K562 (cell line): ENCODE data around the gene GDNF. TPM values are rescaled to one million over a fixed set of nuclear protein-coding genes. Genes with fewer than 3 reads are reported as not detected.

ENCODE experiments used
- ATAC-seq: fragments of 200-7000 bp; cut with Tn5 transposase; 3 replicates; pipeline ENCODE4 v1.9.1; 2020; ENCODE audit warnings: moderate library complexity
- BruUV-seq: library from RNA; stranded (reverse); fragments of 400-500 nt; replicated peaks from 2 replicates; lab custom pipeline; 2021; lab: Mats Ljungman, UMichigan
- CTCF ChIA-PET: fragments of 300-600 bp; formaldehyde crosslinking; extraction: SDS; loops from one replicate; lab custom pipeline; 2021; ENCODE audit warnings: low intra/inter-chr PET ratio; lab: Yijun Ruan, JAX
- POLR2A ChIA-PET: fragments of 300-600, 350-650 bp; sonication (Branson Sonifier 250); formaldehyde crosslinking; extraction: SDS; loops from one replicate; lab custom pipeline; 2021; ENCODE audit warnings: antibody characterized with exemption, inconsistent platforms; lab: Yijun Ruan, JAX
- DNase-seq, 4 experiments: peaks; one replicate each; pipeline versions ENCODE4 v3.0.0 to v3.0.0-alpha.2; 2011 to 2018; ENCODE audit warnings: low spot score in 3 of 4, mixed read lengths in 3 of 4; ENCODE audit errors: extremely low read depth in 1 of 4
- FAIRE-seq: peaks from 2 replicates; lab custom pipeline; 2011; peaks lifted over from hg19 to GRCh38; lab: Jason Lieb, UNC
- H2AFZ ChIP-seq: 2 replicates; pipeline ENCODE4 v1.6.0; 2011; ENCODE audit warnings: low read depth, low read length, control low read depth, inconsistent platforms
- H3K27ac ChIP-seq: fragments of 200-600 bp; 3 replicates; pipeline ENCODE4 v1.8.0; 2011; ENCODE audit warnings: low read depth, mild to moderate bottlenecking, control low read depth, inconsistent platforms, low read length, moderate library complexity, mixed read lengths; ENCODE audit errors: extremely low read depth
- H3K27me3 ChIP-seq, 2 experiments: fragments of 300-600 bp in 1 of 2; 2 replicates in 1 of 2; 3 replicates in 1 of 2; pipeline versions ENCODE4 v1.6.0 to v1.8.0; 2011; ENCODE audit warnings: inconsistent platforms in 2 of 2, low read length in 2 of 2, mild to moderate bottlenecking in 1 of 2, mixed read lengths in 1 of 2, moderate library complexity in 1 of 2; ENCODE audit not compliant: control insufficient read depth in 2 of 2, insufficient read depth in 2 of 2
- H3K36me3 ChIP-seq: fragments of 300-600 bp; 3 replicates; pipeline ENCODE4 v1.8.0; 2011; ENCODE audit warnings: mild to moderate bottlenecking, low read length, inconsistent platforms; ENCODE audit not compliant: control insufficient read depth, insufficient read depth
- H3K4me1 ChIP-seq, 2 experiments: fragments of 200-600 bp in 1 of 2; replicated peaks in 1 of 2; 2 replicates in 1 of 2; 3 replicates in 1 of 2; pipeline versions ENCODE4 v1.5.1 to v1.8.0; 2011; ENCODE audit warnings: inconsistent platforms in 2 of 2, low read length in 2 of 2, mild to moderate bottlenecking in 1 of 2, mixed read lengths in 1 of 2, moderate library complexity in 1 of 2; ENCODE audit not compliant: control insufficient read depth in 2 of 2, insufficient read depth in 2 of 2
- H3K4me2 ChIP-seq: 2 replicates; pipeline ENCODE4 v1.6.1; 2011; ENCODE audit warnings: low read length, control low read depth, inconsistent platforms, mixed read lengths; ENCODE audit not compliant: insufficient read depth
- H3K4me3 ChIP-seq: fragments of 200-600 bp; sonication (generic), shearing (Covaris generic); 2 replicates; pipeline ENCODE4 v1.5.1; 2016; ENCODE audit warnings: control low read depth, inconsistent platforms
- H3K79me2 ChIP-seq: fragments of 200-600 bp; 3 replicates; pipeline ENCODE4 v1.8.0; 2011; ENCODE audit warnings: low read length, inconsistent platforms; ENCODE audit not compliant: control insufficient read depth, insufficient read depth
- H3K9ac ChIP-seq, 2 experiments: 2 replicates each; pipeline versions ENCODE4 v1.6.0 to v1.6.1; 2011; ENCODE audit warnings: low read depth in 2 of 2, low read length in 2 of 2, control low read depth in 1 of 2, inconsistent platforms in 1 of 2, mild to moderate bottlenecking in 1 of 2, mixed read lengths in 1 of 2; ENCODE audit not compliant: insufficient read depth in 1 of 2
- H3K9me1 ChIP-seq: one replicate; pipeline ENCODE4 v1.6.0; 2011; ENCODE audit warnings: inconsistent platforms, mild to moderate bottlenecking, low read length, moderate library complexity; ENCODE audit not compliant: control insufficient read depth, insufficient read depth
- H3K9me3 ChIP-seq: replicated peaks from 2 replicates; pipeline ENCODE4 v1.5.1; 2011; ENCODE audit warnings: low read depth, low read length, inconsistent platforms; ENCODE audit not compliant: control insufficient read depth, insufficient read depth
- H4K20me1 ChIP-seq: replicated peaks from 2 replicates; pipeline ENCODE4 v1.6.1; 2011; ENCODE audit warnings: low read length, inconsistent platforms, mixed read lengths; ENCODE audit not compliant: control insufficient read depth, insufficient read depth
- ARID3A ChIP-seq: IDR thresholded peaks from 2 replicates; pipeline ENCODE4 v1.6.1; 2012; ENCODE audit warnings: low read depth, low read length, improper control_type of control experiment, borderline replicate concordance
- CAMTA2 ChIP-seq: fragments of 250-450 bp; sonication (Bioruptor Pico); conservative IDR thresholded peaks from 2 replicates; pipeline ENCODE4 v1.5.1; 2022
- HBP1 ChIP-seq: fragments of 450-650 bp; formaldehyde crosslinking; IDR thresholded peaks from 2 replicates; pipeline ENCODE4 v1.4.0; 2022; ENCODE audit warnings: missing genetic modification characterization
- HDAC3 ChIP-seq: fragments of 450-650 bp; IDR thresholded peaks from 2 replicates; pipeline ENCODE4 v1.6.1; 2018; ENCODE audit warnings: borderline replicate concordance, mild to moderate bottlenecking, moderate library complexity; ENCODE audit not compliant: partially characterized antibody
- KLF6 ChIP-seq: fragments of 250-450 bp; sonication (Bioruptor Pico); IDR thresholded peaks from 2 replicates; pipeline ENCODE4 v1.4.0; 2020; ENCODE audit warnings: mild to moderate bottlenecking, moderate library complexity, borderline replicate concordance
- MCM3 ChIP-seq: fragments of 450-650 bp; IDR thresholded peaks from 2 replicates; pipeline ENCODE4 v1.6.1; 2016
- MECOM ChIP-seq: fragments of 250-450 bp; sonication (Bioruptor Pico); IDR thresholded peaks from 2 replicates; pipeline ENCODE4 v1.8.0; 2022; ENCODE audit warnings: inconsistent platforms
- MYNN ChIP-seq, 2 experiments: sonication (generic); formaldehyde crosslinking in 1 of 2; IDR thresholded peaks; 2 replicates each; pipeline versions ENCODE4 v1.5.0 to v1.6.1; 2016 to 2020; ENCODE audit warnings: antibody characterized with exemption in 1 of 2, missing genetic modification reagents in 1 of 2
- ZNF146 ChIP-seq: IDR thresholded peaks from one replicate; pipeline ENCODE4 v1.6.1; 2018; ENCODE audit warnings: missing compliant biosample characterization; ENCODE audit not compliant: unreplicated experiment
- WGBS: fragments of 100-300 bp; shearing (Covaris generic); methylation state at CpG from one replicate; pipeline ENCODE4 v1.1.6; 2016; ENCODE audit warnings: low coverage, mixed read lengths; ENCODE audit not compliant: insufficient coverage; ENCODE audit errors: missing lambda C conversion rate; 5-methylcytosine and 5-hydroxymethylcytosine counted together
- in situ Hi-C: fragments of 300-500 bp; cut with MboI; formaldehyde crosslinking; loops from 4 replicates; pipeline ENCODE4 v1.15.0; 2018; ENCODE audit warnings: inconsistent platforms, mixed read lengths
- intact Hi-C: fragments of 100-400 bp; cut with micrococcal nuclease; formaldehyde crosslinking; loops from 2 replicates; pipeline ENCODE4 v1.14.2; 2022
- polyA plus RNA-seq, 8 experiments: library from polyadenylated mRNA; depleted of rRNA in 4 of 8; stranded (reverse) in 5 of 8; unstranded in 3 of 8; fragments of >200 nt; fragmentation: Nextera tagmentation in 2 of 8; fragmentation: Illumina TruSeq in 1 of 8; extraction: Ambion mirVana in 2 of 8; extraction: Trizol in 1 of 8; gene quantifications; 2 replicates each; pipeline versions ENCODE4 v1.2.1 to v1.2.3, GENCODE V29; 2011 to 2014; ENCODE audit warnings: inconsistent platforms in 1 of 8, missing spikeins in 1 of 8
- total RNA-seq, 7 experiments: library from RNA; depleted of rRNA in 6 of 7; stranded (reverse); fragments of >200 nt in 6 of 7; fragmentation: Illumina TruSeq in 2 of 7; extraction: Trizol in 2 of 7; gene quantifications; 2 replicates each; pipeline versions ENCODE4 v1.2.1 to v1.2.3, GENCODE V29; 2011 to 2021; ENCODE audit warnings: low replicate concordance in 1 of 7
- TF ChIP-seq, protein P1 (sequence below): IDR thresholded peaks from 3 replicates; pipeline ENCODE4 v1.6.1; 2011; ENCODE audit warnings: borderline replicate concordance, mild to moderate bottlenecking, moderate library complexity; ENCODE audit not compliant: insufficient read length; ENCODE audit errors: extremely low read depth

GDNF gene
- total and polyA plus RNA-seq, 9 of the 15 experiments (the other 6 are each of a cell fraction or from before 2014, with no cell fraction given) = not detected

DNA sequence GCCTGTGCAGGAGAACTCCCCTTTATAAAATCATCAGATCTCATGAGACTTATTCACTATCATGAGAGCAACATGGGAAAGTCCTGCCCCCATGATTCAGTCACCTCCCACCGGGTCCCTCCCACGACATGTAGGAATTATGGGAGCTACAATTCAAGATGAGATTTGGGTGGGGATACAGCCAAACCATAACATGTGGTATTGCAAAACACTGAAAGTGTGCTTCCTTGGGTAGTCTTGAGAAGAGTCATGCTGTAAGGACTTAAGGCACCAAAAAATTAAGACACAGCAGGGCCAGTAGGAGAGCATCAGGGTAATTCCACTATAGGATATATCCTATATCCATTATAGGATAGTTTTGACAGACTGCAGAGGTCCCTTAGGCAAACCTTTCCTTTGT, 29.4 kb upstream of the GDNF start (continued):
- TF ChIP-seq, protein P1, sequence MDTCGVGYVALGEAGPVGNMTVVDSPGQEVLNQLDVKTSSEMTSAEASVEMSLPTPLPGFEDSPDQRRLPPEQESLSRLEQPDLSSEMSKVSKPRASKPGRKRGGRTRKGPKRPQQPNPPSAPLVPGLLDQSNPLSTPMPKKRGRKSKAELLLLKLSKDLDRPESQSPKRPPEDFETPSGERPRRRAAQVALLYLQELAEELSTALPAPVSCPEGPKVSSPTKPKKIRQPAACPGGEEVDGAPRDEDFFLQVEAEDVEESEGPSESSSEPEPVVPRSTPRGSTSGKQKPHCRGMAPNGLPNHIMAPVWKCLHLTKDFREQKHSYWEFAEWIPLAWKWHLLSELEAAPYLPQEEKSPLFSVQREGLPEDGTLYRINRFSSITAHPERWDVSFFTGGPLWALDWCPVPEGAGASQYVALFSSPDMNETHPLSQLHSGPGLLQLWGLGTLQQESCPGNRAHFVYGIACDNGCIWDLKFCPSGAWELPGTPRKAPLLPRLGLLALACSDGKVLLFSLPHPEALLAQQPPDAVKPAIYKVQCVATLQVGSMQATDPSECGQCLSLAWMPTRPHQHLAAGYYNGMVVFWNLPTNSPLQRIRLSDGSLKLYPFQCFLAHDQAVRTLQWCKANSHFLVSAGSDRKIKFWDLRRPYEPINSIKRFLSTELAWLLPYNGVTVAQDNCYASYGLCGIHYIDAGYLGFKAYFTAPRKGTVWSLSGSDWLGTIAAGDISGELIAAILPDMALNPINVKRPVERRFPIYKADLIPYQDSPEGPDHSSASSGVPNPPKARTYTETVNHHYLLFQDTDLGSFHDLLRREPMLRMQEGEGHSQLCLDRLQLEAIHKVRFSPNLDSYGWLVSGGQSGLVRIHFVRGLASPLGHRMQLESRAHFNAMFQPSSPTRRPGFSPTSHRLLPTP = no peak
- TF ChIP-seq MCM3 = no peak
- TF ChIP-seq ZNF146 (CRISPR knock-in tag) = no peak

DNA sequence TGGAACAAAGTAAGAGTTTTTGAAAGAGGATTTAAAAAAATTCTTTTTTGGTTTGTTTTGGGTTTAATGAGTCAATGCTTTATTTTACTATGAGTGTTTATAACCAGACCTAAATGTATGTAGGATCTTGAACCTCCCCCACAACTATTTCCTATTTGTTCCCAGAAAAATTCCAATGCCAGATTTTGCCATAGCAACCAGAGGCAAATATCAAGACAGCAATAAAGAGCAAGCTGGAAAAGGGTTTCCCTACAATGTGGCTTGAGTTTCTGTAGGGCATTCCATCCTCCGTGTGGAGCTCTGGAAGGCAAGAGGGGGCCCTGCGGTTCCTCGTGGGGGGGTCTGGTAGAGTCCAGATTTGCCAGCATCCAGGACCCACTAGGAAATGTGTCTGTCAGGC, 27.8 kb upstream of the GDNF start:
- Histone ChIP-seq H4K20me1 (no peaks in the 10 kb centered on the region), H3K4me1 (no peaks in the 10 kb centered on the region), H3K36me3 (no peaks in the 10 kb centered on the region), H3K9me3 (no peaks in the 10 kb centered on the region), H3K9me1 (no peaks in the 10 kb centered on the region), H3K27ac (no peak overlapping the region), H3K4me3 (no peak overlapping the region), H3K9ac (no peak overlapping the region), H3K4me2 (no peak overlapping the region), H3K27me3 (no peaks in the 10 kb centered on the region), H3K79me2 (no peaks in the 10 kb centered on the region), H2AFZ (no peak overlapping the region)
- no peak for FAIRE-seq
- BruUV-seq = no TSS peak
- POLR2A ChIA-PET = interaction anchor here (0.7 kb wide), 1 partner anchor 15 kb away, joined by 3 read pairs; no protein-coding TSS in a partner anchor
- in situ Hi-C loops (no loop called here), intact Hi-C loops (no loop called here)
- 7% methylated on average over 3 of the region's 3 CpGs for WGBS
- DNase-seq = no peak
- no peak for ATAC-seq
- TF ChIP-seq MYNN (IDR thresholded peaks at IDR 0.05) = no peak
- no peak for TF ChIP-seq MYNN (CRISPR knock-in tag; IDR thresholded peaks at IDR 0.05)
- no peak for TF ChIP-seq HBP1 (CRISPR knock-in tag)
- TF ChIP-seq MECOM (CRISPR knock-in tag) = no peak
- no peak for TF ChIP-seq KLF6
- no peak for TF ChIP-seq HDAC3
- no peak for TF ChIP-seq ARID3A
- TF ChIP-seq CAMTA2 (CRISPR knock-in tag) = no peak
- CTCF ChIA-PET = no interaction called here
